GM12874 (cell line): ENCODE data around the gene MYRF.

ENCODE experiments used
- TF ChIP-seq, protein P1 (sequence below): IDR thresholded peaks from 2 replicates; pipeline ENCODE4 v1.5.1; 2011; ENCODE audit warnings: low read depth, mild to moderate bottlenecking, control low read depth, low read length, moderate library complexity; ENCODE audit not compliant: insufficient read depth

MYRF gene

DNA sequence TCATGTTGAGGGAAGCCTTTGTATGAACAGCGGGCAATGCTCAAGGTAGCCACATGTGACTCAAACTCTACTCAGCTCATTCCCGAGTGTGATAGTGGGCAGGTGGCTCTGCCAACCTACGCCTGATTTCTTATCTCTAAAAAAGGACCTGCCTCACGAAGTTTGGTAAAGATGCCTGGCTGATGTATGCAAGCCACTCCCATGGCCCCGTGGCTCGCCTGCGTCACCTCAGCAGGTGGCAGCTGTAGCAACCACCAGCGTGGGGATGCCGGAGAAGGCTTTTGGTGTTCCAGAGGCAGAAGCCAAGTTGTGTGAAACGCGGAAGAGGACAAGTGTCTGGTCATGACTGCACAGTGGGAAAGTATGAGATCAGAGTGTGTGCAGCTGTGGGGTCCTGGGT lies 81.0 kb downstream of the MYRF start:
- TF ChIP-seq, protein P1, sequence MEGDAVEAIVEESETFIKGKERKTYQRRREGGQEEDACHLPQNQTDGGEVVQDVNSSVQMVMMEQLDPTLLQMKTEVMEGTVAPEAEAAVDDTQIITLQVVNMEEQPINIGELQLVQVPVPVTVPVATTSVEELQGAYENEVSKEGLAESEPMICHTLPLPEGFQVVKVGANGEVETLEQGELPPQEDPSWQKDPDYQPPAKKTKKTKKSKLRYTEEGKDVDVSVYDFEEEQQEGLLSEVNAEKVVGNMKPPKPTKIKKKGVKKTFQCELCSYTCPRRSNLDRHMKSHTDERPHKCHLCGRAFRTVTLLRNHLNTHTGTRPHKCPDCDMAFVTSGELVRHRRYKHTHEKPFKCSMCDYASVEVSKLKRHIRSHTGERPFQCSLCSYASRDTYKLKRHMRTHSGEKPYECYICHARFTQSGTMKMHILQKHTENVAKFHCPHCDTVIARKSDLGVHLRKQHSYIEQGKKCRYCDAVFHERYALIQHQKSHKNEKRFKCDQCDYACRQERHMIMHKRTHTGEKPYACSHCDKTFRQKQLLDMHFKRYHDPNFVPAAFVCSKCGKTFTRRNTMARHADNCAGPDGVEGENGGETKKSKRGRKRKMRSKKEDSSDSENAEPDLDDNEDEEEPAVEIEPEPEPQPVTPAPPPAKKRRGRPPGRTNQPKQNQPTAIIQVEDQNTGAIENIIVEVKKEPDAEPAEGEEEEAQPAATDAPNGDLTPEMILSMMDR = no peak

DNA sequence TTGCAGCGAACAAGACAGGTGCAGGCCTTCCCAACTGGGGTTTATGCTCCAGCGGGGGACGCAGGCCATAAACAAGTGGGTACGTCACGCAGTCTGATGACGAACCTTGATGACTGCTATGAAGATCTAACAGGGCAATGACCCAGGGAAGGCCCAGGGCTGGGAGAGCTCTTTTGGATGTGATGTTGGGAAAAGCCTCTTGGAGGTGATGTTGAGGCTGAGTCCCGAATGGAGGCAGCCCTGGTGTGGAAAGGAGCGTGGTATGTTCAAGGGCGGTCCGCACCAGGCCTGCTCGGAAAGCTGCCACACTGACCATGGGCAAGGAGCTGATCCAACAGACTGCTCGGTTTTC lies 81.5 kb downstream of the MYRF start:
- TF ChIP-seq, protein P1 = no peak

DNA sequence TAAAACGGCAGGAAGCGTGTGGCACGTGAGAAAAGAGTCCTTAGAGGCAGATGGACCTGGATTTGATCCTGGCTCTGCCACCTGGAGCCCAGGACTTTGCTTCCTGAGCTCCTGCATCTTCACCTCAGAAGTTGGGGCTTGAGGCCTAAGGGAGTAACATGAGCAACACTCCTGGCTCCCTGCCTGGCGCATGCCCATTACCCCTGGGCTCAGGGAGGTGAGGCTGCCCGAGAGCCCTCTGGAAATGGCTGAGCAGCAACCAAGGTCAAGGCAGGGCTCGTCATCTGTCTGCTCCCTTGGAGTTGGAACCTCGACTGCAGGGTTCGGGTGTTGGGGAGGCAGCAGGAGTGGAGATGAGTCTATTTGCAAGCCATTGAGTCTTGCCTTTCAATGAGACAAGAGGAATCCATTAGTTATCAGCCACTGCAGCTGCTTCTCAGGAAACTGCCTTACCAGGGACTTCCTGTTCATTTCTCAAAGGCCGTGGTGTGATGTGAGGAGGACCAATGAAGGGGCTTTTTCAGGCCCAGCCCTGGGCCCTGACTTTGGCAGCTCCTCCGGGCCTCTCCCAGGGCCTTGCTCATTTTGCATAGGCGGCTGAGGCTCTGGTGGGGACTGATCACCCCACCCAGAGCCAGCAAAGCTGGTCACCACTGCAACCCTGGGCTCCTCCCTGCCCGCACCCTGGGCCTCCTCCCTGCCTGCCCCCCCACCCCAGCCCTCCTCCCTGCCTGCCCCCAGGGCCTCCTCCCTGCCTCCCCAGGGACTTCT lies 82.0 kb downstream of the MYRF start:
- TF ChIP-seq, protein P1 = no peak

DNA sequence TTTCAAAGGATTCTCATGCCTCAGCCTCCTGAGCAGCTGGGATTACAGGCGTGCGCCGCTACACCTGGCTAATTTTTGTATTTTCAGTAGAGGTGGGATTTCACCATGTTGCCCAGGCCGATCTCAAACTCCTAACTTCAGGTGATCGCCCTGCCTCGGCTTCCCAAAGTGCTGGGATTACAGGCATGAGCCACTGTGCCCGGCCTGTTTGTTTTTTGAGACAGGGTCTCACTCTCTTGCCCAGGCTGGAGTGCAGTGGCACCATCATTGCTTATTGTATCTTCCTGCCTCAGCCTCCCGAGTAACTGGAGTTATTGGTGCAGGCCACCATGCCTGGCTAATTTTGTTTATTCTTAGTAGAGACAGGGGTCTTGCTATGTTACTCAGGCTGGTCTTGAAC lies 83.8 kb downstream of the MYRF start:
- TF ChIP-seq, protein P1 = no peak

DNA sequence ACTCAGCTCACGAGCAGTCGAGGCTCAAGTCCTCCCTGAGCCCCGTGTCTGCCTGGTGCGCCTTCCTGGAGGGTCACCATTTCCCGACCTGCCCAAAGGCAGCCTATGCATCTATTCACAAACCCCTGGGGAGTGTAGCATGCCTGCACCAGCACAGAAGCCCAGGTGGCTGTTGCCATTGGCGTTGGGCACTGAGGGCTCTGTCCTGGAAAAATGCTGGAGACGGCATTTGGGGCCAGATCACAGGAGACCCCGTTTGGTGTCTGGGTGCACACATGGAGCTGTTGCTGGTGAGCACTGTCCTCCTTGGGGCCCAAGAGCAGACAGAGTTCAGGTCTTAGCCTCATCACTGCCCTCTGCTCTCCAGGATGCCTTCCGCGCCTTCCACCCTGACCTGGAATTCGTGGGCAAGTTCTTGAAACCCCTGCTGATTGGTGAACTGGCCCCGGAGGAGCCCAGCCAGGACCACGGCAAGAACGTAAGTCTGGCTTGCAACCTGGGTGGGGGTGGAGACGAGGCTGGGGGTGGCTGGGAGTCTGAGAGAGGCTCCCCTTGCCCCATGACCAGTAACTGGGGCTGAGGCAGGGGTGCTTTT lies 85.1 kb downstream of the MYRF start:
- TF ChIP-seq, protein P1 = no peak
